Activated naive CD4-positive, alpha-beta T cell treated with anti-CD3 and anti-CD28 coated beads, Interleukin-2, amount 50 U/mL, for 16 hours (primary cell): Measurements from ENCODE around the gene ATP6V0B.

Experiments used
- DNase-seq: peaks from one replicate; pipeline ENCODE4 v3.0.0-alpha.2; 2020

ATP6V0B gene

DNA sequence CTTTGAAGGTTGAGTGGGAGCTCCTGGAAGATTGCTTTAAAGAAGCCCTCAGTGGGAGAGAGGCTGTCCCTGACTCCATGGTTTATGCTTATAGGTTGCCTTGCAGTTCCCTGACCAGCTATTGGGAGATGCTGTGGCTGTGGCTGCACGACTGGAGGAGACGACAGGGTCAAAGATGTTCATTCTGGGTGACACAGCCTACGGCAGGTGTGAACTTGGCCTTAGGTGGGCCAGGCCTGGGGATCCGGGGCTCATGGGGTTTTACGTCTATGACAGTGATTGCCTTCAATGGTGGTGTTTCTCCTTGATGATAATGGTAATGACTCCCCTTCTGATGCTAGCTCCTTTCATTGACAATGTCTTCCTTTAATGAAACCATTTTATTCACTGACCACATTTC lies 4.3 kb upstream of the ATP6V0B start:
- DNase-seq: no peak

GRCh38 chr1:43970911-43971310 lies 3.8 kb upstream of the ATP6V0B start:
- no peak for DNase-seq

DNA sequence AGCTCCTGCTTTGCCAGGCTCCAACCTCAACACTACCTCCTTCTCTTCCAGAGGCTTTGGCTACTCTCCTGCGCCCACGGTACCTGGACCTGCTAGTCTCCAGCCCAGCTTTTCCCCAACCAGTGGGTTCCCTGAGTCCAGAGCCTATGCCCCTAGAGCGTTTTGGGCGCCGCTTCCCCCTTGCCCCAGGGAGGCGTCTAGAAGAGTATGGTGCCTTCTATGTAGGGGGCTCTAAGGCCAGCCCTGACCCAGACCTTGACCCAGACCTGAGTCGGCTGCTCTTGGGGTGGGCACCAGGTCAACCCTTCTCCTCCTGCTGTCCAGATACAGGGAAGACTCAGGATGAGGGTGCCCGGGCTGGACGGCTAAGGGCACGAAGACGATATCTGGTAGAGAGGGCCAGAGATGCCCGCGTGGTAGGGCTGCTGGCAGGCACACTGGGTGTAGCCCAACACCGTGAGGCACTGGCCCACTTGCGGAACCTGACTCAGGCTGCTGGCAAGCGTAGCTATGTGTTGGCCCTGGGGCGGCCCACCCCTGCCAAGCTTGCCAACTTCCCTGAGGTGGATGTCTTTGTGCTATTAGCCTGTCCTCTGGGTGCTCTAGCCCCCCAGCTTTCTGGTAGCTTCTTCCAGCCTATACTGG lies 3.3 kb upstream of the ATP6V0B start:
- no peak for DNase-seq

- DNase-seq: no peak
Measured at GRCh38 chr1:43973981-43974442, 748 bp upstream of the ATP6V0B start.

DNA sequence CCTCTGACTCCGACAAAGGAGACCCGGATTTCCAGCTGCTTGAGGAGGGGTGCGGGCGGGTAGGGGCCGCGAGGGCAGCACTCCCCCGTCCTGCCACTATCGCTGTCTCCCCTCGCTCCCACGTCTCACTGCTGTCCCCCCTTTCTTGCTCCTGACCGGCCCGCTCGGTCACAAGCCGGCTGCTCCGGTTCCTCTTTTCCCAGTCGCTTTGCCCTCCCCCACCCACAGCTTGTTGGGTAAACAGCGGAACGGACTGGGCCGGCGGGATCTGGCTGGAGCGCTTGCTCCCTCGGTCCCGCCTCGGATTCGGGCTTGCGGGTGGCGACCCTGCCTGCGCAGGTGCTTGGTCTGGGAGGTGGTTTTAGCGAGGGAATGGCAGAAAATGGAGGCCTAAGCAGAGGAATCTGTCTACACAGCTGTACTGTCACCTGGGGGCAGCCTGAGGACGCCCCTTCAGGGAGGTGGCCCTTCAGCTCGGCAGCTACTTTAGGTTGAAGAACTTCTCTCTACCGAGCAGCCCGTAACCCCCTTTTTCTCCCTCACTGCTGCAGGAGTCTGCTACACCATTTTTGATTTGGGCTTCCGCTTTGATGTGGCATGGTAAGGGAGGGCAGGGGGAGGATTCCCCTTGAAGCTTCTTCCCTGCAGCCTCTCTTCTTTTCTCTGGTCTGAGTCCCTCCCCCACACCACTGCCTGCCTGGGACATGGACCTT lies 645 bp downstream of the ATP6V0B start:
- no peak for DNase-seq

- DNase-seq: no peak
Measured at GRCh38 chr1:43976045-43976444, 1.3 kb downstream of the ATP6V0B start.

DNA sequence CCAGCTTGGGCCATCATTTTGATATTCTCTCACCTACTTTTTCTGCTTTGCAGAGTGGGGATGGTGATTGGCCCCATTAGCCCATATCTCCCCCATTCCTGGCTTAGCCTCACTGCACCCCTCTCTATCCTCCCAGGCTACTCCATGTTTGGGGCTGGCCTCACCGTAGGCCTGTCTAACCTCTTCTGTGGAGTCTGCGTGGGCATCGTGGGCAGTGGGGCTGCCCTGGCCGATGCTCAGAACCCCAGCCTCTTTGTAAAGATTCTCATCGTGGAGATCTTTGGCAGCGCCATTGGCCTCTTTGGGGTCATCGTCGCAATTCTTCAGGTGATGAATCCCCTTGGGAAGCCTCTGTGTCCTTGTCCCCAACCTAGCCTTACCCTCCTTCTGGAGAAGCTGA lies 2.1 kb downstream of the ATP6V0B start:
- DNase-seq: no peak

GRCh38 chr1:43977376-43978263 lies 2.9 kb downstream of the ATP6V0B start:
- no peak for DNase-seq

- DNase-seq: no peak
Measured at GRCh38 chr1:43978264-43978550, 3.4 kb downstream of the ATP6V0B start.

DNA sequence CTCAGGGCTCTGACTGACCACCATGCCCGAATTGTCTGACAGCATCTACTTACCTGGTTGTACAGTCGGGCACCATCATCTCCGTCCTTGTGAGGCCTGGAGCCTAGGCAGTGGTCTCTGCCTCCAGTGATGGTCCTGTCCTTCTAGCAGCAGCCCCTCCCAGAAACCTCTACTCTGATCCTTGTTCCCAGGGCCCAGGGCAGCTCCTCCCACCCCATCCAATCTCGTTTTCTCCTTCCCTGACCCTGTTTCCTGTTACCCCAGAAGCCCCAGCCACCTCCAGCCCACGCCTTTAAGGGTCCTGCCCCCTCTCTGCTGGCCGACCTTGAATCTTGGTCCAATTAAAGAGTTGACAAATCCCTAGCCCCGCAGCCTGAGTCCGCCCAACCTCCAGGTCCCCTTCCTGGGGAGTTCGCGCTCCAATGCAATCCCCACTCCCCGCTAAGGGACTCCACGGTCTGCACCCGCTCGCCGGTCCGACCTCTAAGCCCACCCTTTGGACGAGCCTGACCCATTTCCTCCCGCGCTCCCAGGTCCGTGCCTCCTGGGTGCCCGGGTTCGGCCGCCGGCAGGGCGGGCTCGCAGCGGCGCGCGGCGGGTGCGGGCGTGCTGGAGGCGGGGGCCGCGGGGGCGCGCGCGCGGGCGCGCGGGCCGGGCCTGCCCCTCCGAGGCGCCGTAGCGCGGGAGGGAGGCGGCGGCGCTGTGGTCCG lies 3.9 kb downstream of the ATP6V0B start, which contains the start of gene B4GALT2:
Gene B4GALT2, plus strand, starts transcription at position 660 of the 710 bp plus-strand sequence. CDS start 1,951 bp downstream, outside the sequence.
- DNase-seq: peak; percentile 48

DNA sequence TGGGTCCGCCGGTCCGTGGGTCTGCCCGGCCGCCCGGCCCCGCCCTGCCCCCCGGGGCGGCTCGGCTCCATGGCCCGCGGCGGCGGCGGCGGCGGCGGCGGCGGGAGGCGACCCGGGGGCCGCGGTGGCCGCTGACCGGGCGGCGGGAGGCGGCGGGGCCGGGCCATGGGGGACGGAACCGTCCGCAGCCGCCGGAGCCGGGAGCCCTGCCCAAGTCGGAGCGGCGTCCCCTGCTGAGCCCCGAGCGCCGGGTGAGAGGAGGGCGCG lies 4.4 kb downstream of the ATP6V0B start:
- no peak for DNase-seq

DNA sequence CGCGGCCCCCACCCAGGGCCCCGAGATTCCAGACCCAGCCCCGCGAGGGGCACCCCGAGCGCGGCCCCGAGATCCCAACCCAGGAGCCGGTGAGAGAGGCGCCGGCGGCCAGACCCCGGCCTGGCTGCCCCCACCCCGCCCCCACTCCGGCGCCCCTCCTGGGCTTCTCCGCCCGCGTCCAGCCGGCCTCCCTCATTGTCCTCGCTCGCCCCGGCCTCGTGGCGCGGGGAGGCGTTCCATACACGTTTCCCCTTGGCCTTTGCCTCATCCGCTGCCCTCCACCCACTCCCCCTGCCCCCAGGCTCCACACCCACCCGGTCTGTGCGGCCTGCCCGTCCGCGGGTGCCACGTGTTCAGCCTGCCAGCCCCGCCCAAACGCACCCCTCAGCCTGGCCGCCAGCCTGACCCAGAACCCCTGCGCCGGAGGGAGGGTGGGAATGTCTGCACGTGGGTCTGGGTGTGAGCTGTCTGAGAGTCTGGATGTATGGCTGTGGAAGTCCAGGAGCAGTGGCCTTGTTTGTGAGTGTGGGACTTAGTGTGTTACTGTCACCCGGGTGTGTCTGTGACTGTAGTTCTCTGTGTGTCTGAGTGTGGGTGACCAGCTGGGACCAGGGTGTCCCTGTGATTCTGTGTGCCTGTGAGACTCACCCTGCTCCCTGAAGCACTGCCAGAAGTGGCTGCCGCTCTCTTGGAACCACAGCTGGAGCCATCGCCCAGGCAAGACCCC lies 4.9 kb downstream of the ATP6V0B start:
- no peak for DNase-seq

GRCh38 chr1:43980255-43981134 lies 5.7 kb downstream of the ATP6V0B start:
- no peak for DNase-seq

- DNase-seq: no peak
Measured at GRCh38 chr1:43981135-43981491, 6.4 kb downstream of the ATP6V0B start.

GRCh38 chr1:43981636-43982035 lies 6.9 kb downstream of the ATP6V0B start:
- no peak for DNase-seq

DNA sequence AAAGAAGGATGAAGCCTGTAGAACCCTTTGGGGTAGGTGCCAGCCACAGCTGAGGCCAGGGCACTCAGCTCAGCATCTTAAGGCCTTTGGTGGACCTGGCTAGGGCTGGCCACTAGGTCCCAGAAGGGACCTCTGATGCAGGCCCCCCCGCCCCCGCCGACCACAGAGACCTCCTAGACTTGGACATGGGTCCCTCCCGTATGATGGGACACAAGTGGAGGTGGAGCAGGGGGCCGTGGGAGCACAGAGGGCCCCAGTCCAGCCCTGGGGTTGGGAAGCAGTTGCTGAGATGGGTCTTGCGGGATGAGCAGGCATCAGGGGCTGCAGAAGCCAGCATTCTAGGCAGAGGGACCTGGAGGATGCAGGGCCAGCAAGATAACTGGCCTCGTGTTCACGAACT lies 7.5 kb downstream of the ATP6V0B start:
- DNase-seq: no peak

DNA sequence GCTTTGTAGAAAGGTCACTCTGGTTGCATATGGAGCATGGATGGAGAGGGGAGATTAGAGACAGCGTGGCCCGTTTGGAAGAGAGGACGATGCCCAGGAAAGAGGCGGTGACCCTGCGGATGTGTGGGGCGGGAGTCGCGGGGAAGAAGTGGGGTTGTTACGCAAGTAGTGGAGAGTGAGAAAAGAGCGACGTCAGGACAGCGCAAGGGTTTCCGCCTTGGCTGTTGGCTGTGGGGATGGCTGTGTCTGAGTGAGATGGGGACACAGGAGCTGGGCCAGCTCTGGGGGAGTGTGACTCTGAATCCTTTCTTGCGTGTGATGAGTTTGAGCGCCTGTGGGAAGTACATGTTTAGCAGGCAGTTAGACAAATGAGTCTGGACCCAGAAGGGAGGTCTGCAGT lies 8.0 kb downstream of the ATP6V0B start:
- no peak for DNase-seq

DNA sequence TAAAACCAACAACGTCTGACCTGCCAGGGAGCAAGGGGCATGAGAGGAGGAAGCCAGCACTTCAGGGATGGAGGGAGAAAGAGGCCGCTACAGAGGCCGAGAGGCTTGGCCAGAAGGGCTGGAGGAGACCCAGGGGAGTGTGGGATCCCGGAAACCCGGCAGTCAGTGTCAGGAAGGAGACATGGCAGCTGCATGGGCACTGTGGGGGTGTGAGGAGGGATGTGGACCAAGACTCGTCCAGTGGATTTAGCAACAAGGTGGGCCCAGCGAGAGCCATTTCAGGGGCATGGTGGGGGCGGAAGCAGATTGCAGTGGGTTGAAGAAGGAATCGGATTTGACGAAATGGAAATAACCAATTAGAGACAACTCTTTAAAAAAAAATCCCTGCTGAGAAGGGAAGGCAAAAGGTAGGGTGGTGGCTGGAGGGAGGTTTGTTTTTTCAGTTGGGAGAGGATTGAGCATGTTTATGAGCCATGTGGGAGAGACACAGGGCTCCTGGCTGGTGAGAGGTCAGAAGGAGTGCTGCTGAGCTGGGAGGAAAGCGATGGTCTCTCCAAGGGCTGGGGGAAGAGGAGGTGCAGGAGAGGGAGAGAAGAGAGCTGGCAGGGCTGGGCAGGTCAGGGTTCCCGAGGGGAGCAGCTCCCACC lies 8.6 kb downstream of the ATP6V0B start:
- no peak for DNase-seq

- DNase-seq: no peak
Measured at GRCh38 chr1:43984855-43985254, 10.1 kb downstream of the ATP6V0B start.

DNA sequence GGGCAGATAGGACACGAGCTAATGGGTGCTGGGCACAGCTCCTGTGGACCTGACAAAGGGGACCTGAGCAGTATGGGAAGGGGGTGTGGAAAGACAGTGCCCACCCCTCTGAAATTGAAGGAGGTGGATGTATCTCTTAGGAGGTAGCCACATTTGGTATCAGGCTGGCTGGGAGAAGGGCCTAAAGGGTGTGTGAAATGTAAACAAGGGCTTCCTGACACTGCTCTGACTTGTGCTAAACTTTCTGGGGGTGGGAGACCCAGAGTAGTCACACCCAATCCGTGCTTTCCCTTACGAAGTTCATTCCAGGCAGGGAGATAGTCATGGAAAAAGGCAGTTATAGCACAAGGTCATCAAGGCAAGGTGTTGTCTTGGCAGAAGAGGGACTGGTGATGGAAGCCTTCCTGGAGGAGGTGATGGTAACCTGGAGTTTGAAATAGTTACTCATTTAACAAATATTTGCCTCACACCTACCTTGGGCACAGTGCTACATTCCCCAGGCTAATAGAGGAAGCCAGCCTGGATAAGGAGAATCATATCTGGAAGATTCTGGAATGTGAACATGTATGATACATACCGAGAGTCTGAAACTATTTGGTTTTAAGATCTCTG lies 11.3 kb downstream of the ATP6V0B start:
- no peak for DNase-seq

DNA sequence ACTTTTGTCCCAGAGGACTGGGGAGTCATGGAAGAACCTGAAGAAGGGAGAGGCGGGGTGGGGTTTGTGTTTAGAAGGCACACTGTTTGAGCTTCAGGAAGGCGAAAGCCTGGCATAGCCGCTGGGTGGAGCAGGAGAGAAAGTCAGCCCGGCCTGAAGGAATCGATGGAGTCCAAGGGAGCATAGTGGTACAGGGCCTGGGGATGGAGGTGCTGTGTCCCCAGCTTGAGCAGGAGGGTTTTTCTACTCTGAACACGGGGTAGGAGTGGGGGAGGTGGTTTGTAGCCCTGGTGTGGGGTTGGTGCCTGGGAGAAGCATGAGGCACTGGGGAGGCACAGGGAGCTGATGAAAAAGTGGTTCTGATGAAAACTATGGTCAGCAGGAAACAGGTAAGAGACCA lies 12.0 kb downstream of the ATP6V0B start:
- no peak for DNase-seq
